ENCODE data around the gene SUMO3.

SUMO3 gene

DNA sequence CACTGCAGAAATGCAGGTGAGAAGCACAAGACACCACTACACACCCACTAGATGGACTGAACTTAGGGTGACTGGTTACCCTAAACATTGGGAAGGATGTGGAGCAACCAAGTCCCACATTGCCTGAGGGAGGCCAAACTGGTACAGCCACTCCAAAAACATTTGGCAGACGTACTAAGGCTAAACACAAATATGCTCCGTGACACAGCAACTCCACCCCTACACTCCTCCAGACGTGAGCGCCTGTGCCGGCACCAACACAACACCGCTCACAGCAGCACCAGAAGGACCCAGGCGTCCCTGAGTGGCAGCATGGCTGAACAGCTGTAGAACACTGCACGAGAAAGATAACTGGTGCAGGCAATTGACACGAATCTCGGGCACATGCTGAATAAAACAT lies 40.9 kb upstream of the SUMO3 start:
- Histone ChIP-seq H3K27ac (no peak overlapping the region), H3K27me3 (ENCODE audit: insufficient read depth, low read depth, severe bottlenecking) (no peaks in the 10 kb centered on the region), H3K4me3 (ENCODE audit: low read depth, low read length) (no peak overlapping the region), H3K9me3 (ENCODE audit: severe bottlenecking) (no peaks in the 10 kb centered on the region), H3K36me3 (peaks cover 97% of the 10 kb centered on the region)
- TF ChIP-seq, protein P1, sequence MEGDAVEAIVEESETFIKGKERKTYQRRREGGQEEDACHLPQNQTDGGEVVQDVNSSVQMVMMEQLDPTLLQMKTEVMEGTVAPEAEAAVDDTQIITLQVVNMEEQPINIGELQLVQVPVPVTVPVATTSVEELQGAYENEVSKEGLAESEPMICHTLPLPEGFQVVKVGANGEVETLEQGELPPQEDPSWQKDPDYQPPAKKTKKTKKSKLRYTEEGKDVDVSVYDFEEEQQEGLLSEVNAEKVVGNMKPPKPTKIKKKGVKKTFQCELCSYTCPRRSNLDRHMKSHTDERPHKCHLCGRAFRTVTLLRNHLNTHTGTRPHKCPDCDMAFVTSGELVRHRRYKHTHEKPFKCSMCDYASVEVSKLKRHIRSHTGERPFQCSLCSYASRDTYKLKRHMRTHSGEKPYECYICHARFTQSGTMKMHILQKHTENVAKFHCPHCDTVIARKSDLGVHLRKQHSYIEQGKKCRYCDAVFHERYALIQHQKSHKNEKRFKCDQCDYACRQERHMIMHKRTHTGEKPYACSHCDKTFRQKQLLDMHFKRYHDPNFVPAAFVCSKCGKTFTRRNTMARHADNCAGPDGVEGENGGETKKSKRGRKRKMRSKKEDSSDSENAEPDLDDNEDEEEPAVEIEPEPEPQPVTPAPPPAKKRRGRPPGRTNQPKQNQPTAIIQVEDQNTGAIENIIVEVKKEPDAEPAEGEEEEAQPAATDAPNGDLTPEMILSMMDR (IDR thresholded peaks at IDR 0.05; ENCODE audit: low read depth, low read length): no peak
- DNase-seq: no peak

DNA sequence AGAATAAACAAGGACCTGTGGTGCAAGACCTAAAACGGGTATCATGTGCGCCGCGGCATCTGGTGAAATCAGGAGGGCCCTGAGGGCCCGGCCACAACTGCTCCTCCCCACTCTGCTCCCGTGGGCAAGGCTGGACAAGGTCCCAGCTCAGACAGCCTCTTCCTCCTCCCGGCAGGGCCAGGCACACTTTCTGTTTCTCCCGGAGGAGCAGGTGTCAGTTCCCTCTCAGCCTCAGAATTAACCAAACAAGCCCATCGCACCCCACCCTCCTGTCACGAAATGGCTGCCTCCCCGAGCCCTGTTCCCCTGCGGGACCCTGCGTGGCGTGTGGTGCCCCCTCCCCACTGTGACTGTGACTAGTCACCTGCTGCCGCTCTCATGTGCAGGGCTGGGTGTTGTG lies 40.4 kb upstream of the SUMO3 start:
- Histone ChIP-seq H3K4me3 (ENCODE audit: low read depth, low read length) (no peak overlapping the region), H3K36me3 (peaks cover 97% of the 10 kb centered on the region), H3K9me3 (ENCODE audit: severe bottlenecking) (no peaks in the 10 kb centered on the region), H3K27me3 (ENCODE audit: insufficient read depth, low read depth, severe bottlenecking) (no peaks in the 10 kb centered on the region), H3K27ac (no peak overlapping the region)
- TF ChIP-seq, protein P1 (IDR thresholded peaks at IDR 0.05; ENCODE audit: low read depth, low read length): no peak
- no peak for DNase-seq

DNA sequence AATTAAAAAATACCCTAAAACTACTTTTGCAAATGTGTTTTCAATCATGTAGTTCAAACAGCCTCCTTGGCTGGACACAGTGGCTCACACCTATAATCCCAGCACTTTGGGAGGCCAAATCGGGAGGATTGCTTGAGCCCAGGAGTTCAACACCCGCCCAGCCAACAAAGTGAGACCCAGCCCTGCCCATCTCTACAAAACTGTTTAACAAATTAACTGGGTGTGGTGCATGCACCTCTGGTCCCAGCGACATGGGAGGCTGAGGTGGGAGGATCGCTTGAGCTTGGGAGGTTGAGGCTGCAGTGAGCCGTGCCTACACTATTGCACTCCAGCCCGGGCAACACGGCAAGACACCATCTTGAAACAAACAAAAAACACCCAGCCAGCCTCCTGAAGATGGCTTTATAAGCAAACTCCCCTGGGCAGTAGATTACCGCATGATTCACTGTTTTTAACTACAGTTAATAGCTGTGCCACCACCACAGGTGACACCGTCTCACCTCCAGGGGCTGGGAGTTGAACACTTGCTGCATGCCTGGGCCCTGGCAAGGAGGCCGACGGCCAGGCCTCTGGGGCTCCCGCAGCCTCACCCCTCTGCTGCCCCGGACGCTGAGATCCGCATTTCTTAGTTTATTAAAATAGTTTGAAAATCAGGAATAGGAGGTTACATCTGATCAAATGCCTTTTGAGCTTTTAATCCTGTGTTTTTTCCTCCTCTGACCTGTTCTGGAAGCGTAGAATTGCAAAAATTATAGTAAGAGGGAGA lies 39.4 kb upstream of the SUMO3 start:
- TF ChIP-seq, protein P1 (IDR thresholded peaks at IDR 0.05; ENCODE audit: low read depth, low read length): no peak
- no peak for DNase-seq
- Histone ChIP-seq H3K4me3 (ENCODE audit: low read depth, low read length) (no peak overlapping the region), H3K9me3 (ENCODE audit: severe bottlenecking) (no peaks in the 10 kb centered on the region), H3K27me3 (ENCODE audit: insufficient read depth, low read depth, severe bottlenecking) (no peaks in the 10 kb centered on the region), H3K27ac (no peak overlapping the region), H3K36me3 (peaks cover 100% of the 10 kb centered on the region)

DNA sequence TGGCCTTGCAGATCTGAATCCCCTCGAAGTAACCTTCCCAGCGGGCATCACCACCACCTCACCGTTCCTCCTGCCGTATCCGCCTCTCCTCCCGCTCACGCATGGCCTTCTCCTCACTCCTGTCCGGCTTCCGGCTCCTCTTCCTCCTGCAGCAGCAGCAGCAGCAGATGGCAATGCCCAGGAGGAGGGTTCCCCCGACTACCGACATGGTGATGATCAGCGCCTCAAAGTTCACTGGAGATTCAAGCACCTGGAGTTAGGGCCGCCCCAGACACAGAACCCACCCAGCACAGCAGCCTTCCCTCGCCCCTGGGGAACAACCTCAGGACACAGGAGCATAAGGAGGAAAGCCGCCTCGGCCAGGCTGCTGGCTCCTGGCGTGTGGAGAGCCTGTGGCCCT lies 38.3 kb upstream of the SUMO3 start:
- Histone ChIP-seq H3K27me3 (ENCODE audit: insufficient read depth, low read depth, severe bottlenecking) (no peaks in the 10 kb centered on the region), H3K27ac (no peak overlapping the region), H3K9me3 (ENCODE audit: severe bottlenecking) (no peaks in the 10 kb centered on the region), H3K4me3 (ENCODE audit: low read depth, low read length) (no peak overlapping the region), H3K36me3 (peaks cover 98% of the 10 kb centered on the region)
- TF ChIP-seq, protein P1 (IDR thresholded peaks at IDR 0.05; ENCODE audit: low read depth, low read length): no peak
- no peak for DNase-seq

DNA sequence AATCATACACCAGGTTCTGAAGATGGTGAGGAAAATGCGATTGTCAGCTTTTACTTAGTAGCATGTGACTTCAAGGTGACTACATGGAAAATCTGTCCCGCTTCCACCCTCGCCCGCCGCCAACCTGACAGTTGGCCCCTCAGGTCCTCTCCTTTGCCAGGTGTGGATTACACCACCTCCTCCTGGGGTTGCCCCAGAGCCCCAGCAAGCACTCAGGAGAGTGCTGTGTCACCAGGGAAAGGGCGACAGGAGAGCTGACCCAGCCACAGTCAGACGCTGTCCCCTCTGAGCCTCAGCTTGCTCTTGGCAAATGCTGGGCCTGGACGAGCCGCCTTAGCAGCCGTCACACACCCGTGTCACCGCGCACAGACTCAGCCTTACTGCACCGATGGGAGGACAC lies 37.7 kb upstream of the SUMO3 start:
- Histone ChIP-seq H3K9me3 (ENCODE audit: severe bottlenecking) (no peaks in the 10 kb centered on the region), H3K36me3 (peaks cover 98% of the 10 kb centered on the region), H3K27ac (no peak overlapping the region), H3K27me3 (ENCODE audit: insufficient read depth, low read depth, severe bottlenecking) (no peaks in the 10 kb centered on the region), H3K4me3 (ENCODE audit: low read depth, low read length) (no peak overlapping the region)
- TF ChIP-seq, protein P1 (IDR thresholded peaks at IDR 0.05; ENCODE audit: low read depth, low read length): no peak
- no peak for DNase-seq
